GM23248 (cell line): ENCODE results near the gene SLC39A3. TPM values are rescaled to one million over a fixed set of nuclear protein-coding genes. Genes with fewer than 3 reads are reported as not detected.

ENCODE experiments used
- DNase-seq: peaks from one replicate; pipeline ENCODE4 v3.0.0-alpha.2; 2015
- H2AFZ ChIP-seq: fragments of 200-600 bp; sonication (generic); 2 replicates; pipeline ENCODE4 v1.6.1; 2016; ENCODE audit warnings: antibody characterized with exemption
- H3F3A ChIP-seq: fragments of 200-600 bp; sonication (generic); 2 replicates; pipeline ENCODE4 v1.6.1; 2016; ENCODE audit warnings: mild to moderate bottlenecking, antibody characterized with exemption, mixed run types; ENCODE audit not compliant: insufficient read depth
- H3K27ac ChIP-seq: fragments of 200-600 bp; sonication (generic); 2 replicates; pipeline ENCODE4 v1.5.1; 2016; ENCODE audit warnings: mild to moderate bottlenecking
- H3K27me3 ChIP-seq: fragments of 200-600 bp; sonication (generic); replicated peaks from 2 replicates; pipeline ENCODE4 v1.6.1; 2016; ENCODE audit warnings: mild to moderate bottlenecking; ENCODE audit not compliant: insufficient read depth
- H3K36me3 ChIP-seq: fragments of 200-600 bp; sonication (generic); 2 replicates; pipeline ENCODE4 v1.6.1; 2016; ENCODE audit warnings: low read depth, mild to moderate bottlenecking
- H3K4me1 ChIP-seq: fragments of 200-600 bp; sonication (generic); 2 replicates; pipeline ENCODE4 v1.6.1; 2016; ENCODE audit warnings: mild to moderate bottlenecking; ENCODE audit not compliant: insufficient read depth
- H3K4me2 ChIP-seq: fragments of 200-600 bp; sonication (generic); one replicate; pipeline ENCODE4 v1.6.1; 2016; ENCODE audit warnings: mild to moderate bottlenecking; ENCODE audit not compliant: unreplicated experiment
- H3K4me3 ChIP-seq: fragments of 200-600 bp; sonication (generic); 2 replicates; pipeline ENCODE4 v1.5.1; 2016; ENCODE audit warnings: mild to moderate bottlenecking
- H3K79me2 ChIP-seq: fragments of 200-600 bp; sonication (generic); 2 replicates; pipeline ENCODE4 v1.6.1; 2016; ENCODE audit warnings: mild to moderate bottlenecking; ENCODE audit not compliant: insufficient read depth
- H3K9ac ChIP-seq: fragments of 200-600 bp; sonication (generic); 2 replicates; pipeline ENCODE4 v1.6.1; 2016; ENCODE audit warnings: mild to moderate bottlenecking
- H3K9me2 ChIP-seq: fragments of 200-600 bp; sonication (generic); 2 replicates; pipeline ENCODE4 v1.6.1; 2016; ENCODE audit warnings: mixed run types, mild to moderate bottlenecking, moderate library complexity; ENCODE audit not compliant: insufficient read depth
- H3K9me3 ChIP-seq: fragments of 200-600 bp; sonication (generic); one replicate; pipeline ENCODE4 v1.6.1; 2017; ENCODE audit warnings: low read depth
- H4K20me1 ChIP-seq: fragments of 200-600 bp; sonication (generic); 2 replicates; pipeline ENCODE4 v1.6.0; 2016; ENCODE audit not compliant: insufficient read depth
- EZH2 ChIP-seq: fragments of 200-600 bp; sonication (generic); IDR thresholded peaks from 2 replicates; pipeline ENCODE4 v1.6.1; 2018; ENCODE audit warnings: antibody characterized with exemption, mild to moderate bottlenecking; ENCODE audit not compliant: insufficient read depth, poor library complexity, severe bottlenecking
- EZH2phosphoT487 ChIP-seq: fragments of 200-600 bp; sonication (generic); IDR thresholded peaks from 2 replicates; pipeline ENCODE4 v1.6.1; 2018; ENCODE audit warnings: antibody characterized with exemption, moderate library complexity, mild to moderate bottlenecking, low read depth; ENCODE audit not compliant: insufficient read depth
- WGBS, 2 experiments: methylation state at CpG; one replicate each; pipeline ENCODE4 v1.1.6; 2015 to 2017; ENCODE audit warnings: low lambda C conversion rate in 2 of 2, low coverage in 1 of 2; ENCODE audit errors: missing lambda C conversion rate in 2 of 2; 5-methylcytosine and 5-hydroxymethylcytosine counted together
- in situ Hi-C: fragments of 300-500 bp; cut with MboI; formaldehyde crosslinking; loops from 2 replicates; pipeline ENCODE4 v1.15.0; 2020
- polyA plus RNA-seq: library from polyadenylated mRNA; unstranded; fragments of >200 nt; fragmentation: Nextera tagmentation; extraction: Ambion mirVana; gene quantifications from 2 replicates; pipeline ENCODE4 v1.2.1, GENCODE V29; 2016
- total RNA-seq: library from RNA; depleted of rRNA; stranded (reverse); fragments of >200 nt; shearing (Covaris generic); gene quantifications from 2 replicates; pipeline ENCODE4 v1.2.3, GENCODE V29; 2014

Gene SLC39A3
- total and polyA plus RNA-seq, 2 experiments from 2014 or later, result 45.2 to 50.9 TPM

GRCh38 chr19:2734589-2735288 is 5.1 kb downstream of the SLC39A3 start:
- in situ Hi-C loops, result no loop called here
- H3K9me2 ChIP-seq, result no peaks in the 10 kb centered on the region
- no peak for TF ChIP-seq EZH2phosphoT487
- no peak for TF ChIP-seq EZH2

GRCh38 chr19:2733930-2734588 is 5.8 kb downstream of the SLC39A3 start:
- H4K20me1 ChIP-seq, result no peaks in the 10 kb centered on the region
- no peak overlapping the region for H3K9ac ChIP-seq
- H3K36me3 ChIP-seq, result no peaks in the 10 kb centered on the region; the same call in 1 of the 2 replicates
- no peak for DNase-seq
- in situ Hi-C loops, result no loop called here
- no peaks in the 10 kb centered on the region for H3K9me2 ChIP-seq
- no peak overlapping the region for H3K4me3 ChIP-seq
- H3K27ac ChIP-seq, result no peak overlapping the region
- peaks cover 8% of the 10 kb centered on the region for H3K79me2 ChIP-seq
- no peaks in the 10 kb centered on the region for H3K9me3 ChIP-seq
- no peak overlapping the region for H2AFZ ChIP-seq
- H3K4me1 ChIP-seq, result no peaks in the 10 kb centered on the region
- no peaks in the 10 kb centered on the region for H3F3A ChIP-seq
- no peak for TF ChIP-seq EZH2phosphoT487
- no peak for TF ChIP-seq EZH2
- H3K27me3 ChIP-seq, result no peaks in the 10 kb centered on the region
- no peak overlapping the region for H3K4me2 ChIP-seq
- whole genome bisulfite sequencing, 2 experiments, result 82 to 83% methylated on average over 35 of the region's 35 CpGs

More at GRCh38 chr19:2734589-2735288, 5.1 kb downstream of the SLC39A3 start:
- Histone ChIP-seq H3K79me2 (peaks cover 15% of the 10 kb centered on the region), H3K9me3 (no peaks in the 10 kb centered on the region), H3K4me1 (no peaks in the 10 kb centered on the region), H3K4me3 (no peak overlapping the region), H4K20me1 (no peaks in the 10 kb centered on the region), H3K27ac (no peak overlapping the region), H3K9ac (no peak overlapping the region), H3K4me2 (no peak overlapping the region), H3K27me3 (no peaks in the 10 kb centered on the region), H3F3A (no peaks in the 10 kb centered on the region), H3K36me3 (no peaks in the 10 kb centered on the region; the same call in 1 of the 2 replicates), H2AFZ (no peak overlapping the region)
- DNase-seq, result no peak
- 89 to 90% methylated on average over 25 to 26 of the region's 26 CpGs for WGBS, 2 experiments

GRCh38 chr19:2732883-2733282 is 6.9 kb downstream of the SLC39A3 start:
- no peaks in the 10 kb centered on the region for H3K9me3 ChIP-seq
- TF ChIP-seq EZH2phosphoT487 (no peak), EZH2 (no peak)
- WGBS, 2 experiments, result 95 to 96% methylated on average over 32 to 38 of the region's 38 CpGs

GRCh38 chr19:2732157-2732725 is 7.6 kb downstream of the SLC39A3 start:
- H3K4me1 ChIP-seq, result no peaks in the 10 kb centered on the region
- no peak overlapping the region for H3K9ac ChIP-seq
- no peak overlapping the region for H3K4me2 ChIP-seq
- in situ Hi-C loops, result no loop called here
- no peaks in the 10 kb centered on the region for H3K9me3 ChIP-seq
- no peak overlapping the region for H2AFZ ChIP-seq
- DNase-seq, result no peak
- no peak overlapping the region for H3K4me3 ChIP-seq
- TF ChIP-seq EZH2phosphoT487 (no peak), EZH2 (no peak)
- no peaks in the 10 kb centered on the region for H3K27me3 ChIP-seq
- no peaks in the 10 kb centered on the region; the same call in 1 of the 2 replicates for H3K36me3 ChIP-seq
- no peak overlapping the region for H3K27ac ChIP-seq
- no peaks in the 10 kb centered on the region for H4K20me1 ChIP-seq
- whole genome bisulfite sequencing, 2 experiments, result 92 to 95% methylated on average over 24 to 33 of the region's 33 CpGs
- no peaks in the 10 kb centered on the region for H3K79me2 ChIP-seq
- no peaks in the 10 kb centered on the region for H3F3A ChIP-seq
- no peaks in the 10 kb centered on the region for H3K9me2 ChIP-seq

More at GRCh38 chr19:2732883-2733282, 6.9 kb downstream of the SLC39A3 start:
- DNase-seq, result no peak
- H3K9ac ChIP-seq, result no peak overlapping the region
- no peaks in the 10 kb centered on the region for H3K4me1 ChIP-seq
- no peak overlapping the region for H3K27ac ChIP-seq
- no peak overlapping the region for H3K4me2 ChIP-seq
- no peaks in the 10 kb centered on the region for H3K27me3 ChIP-seq
- no peaks in the 10 kb centered on the region for H3F3A ChIP-seq
- H3K36me3 ChIP-seq, result no peaks in the 10 kb centered on the region; the same call in 1 of the 2 replicates
- H3K79me2 ChIP-seq, result 0 out of 2 replicates have a peak, but pooled peaks cover 5% of the 10 kb centered on the region
- in situ Hi-C loops, result no loop called here
- H4K20me1 ChIP-seq, result no peaks in the 10 kb centered on the region
- H2AFZ ChIP-seq, result no peak overlapping the region
- no peaks in the 10 kb centered on the region for H3K9me2 ChIP-seq
- H3K4me3 ChIP-seq, result no peak overlapping the region
